Endothelial cell (in vitro differentiated cells): ENCODE results near the gene CHMP2A. TPM values are rescaled to one million over a fixed set of nuclear protein-coding genes. Genes with fewer than 3 reads are reported as not detected.

Experiments used
- DNase-seq: peaks from one replicate; pipeline ENCODE4 v3.0.0; 2021; ENCODE audit warnings: low spot score
- H3K27ac Mint-ChIP-seq: one replicate; pipeline ENCODE4 v1.8.0; 2021; ENCODE audit warnings: mixed read lengths, inconsistent platforms; ENCODE audit not compliant: unreplicated experiment
- H3K27me3 Mint-ChIP-seq: one replicate; pipeline ENCODE4 v1.8.0; 2021; ENCODE audit warnings: mild to moderate bottlenecking, moderate library complexity, mixed read lengths, inconsistent platforms; ENCODE audit not compliant: unreplicated experiment
- H3K36me3 Mint-ChIP-seq: one replicate; pipeline ENCODE4 v1.8.0; 2021; ENCODE audit warnings: mild to moderate bottlenecking, low read depth, mixed read lengths, inconsistent platforms; ENCODE audit not compliant: unreplicated experiment
- H3K4me1 Mint-ChIP-seq: one replicate; pipeline ENCODE4 v1.8.0; 2021; ENCODE audit warnings: mild to moderate bottlenecking, mixed read lengths, inconsistent platforms; ENCODE audit not compliant: unreplicated experiment
- H3K4me3 Mint-ChIP-seq: one replicate; pipeline ENCODE4 v1.8.0; 2021; ENCODE audit warnings: mild to moderate bottlenecking, mixed read lengths, inconsistent platforms; ENCODE audit not compliant: unreplicated experiment
- H3K9me3 Mint-ChIP-seq: one replicate; pipeline ENCODE4 v1.8.0; 2021; ENCODE audit warnings: mixed read lengths, inconsistent platforms; ENCODE audit not compliant: unreplicated experiment
- total RNA-seq: library from RNA; stranded (reverse); fragmentation: NEBNext Ultra II Directional; extraction: Animal tissue kit (Norgen Biotek cat#: 25700); gene quantifications from one replicate; pipeline ENCODE4 v1.2.1, GENCODE V29; 2021; ENCODE audit not compliant: unreplicated experiment
- TF ChIP-seq, protein P1 (sequence below): fragments of 200-600 bp; sonication (generic); IDR thresholded peaks from one replicate; pipeline ENCODE4 v1.5.0; 2021; ENCODE audit warnings: antibody characterized with exemption; ENCODE audit not compliant: unreplicated experiment

Gene CHMP2A
- total RNA-seq, 1 donor from 2014 or later: 130 TPM

DNA sequence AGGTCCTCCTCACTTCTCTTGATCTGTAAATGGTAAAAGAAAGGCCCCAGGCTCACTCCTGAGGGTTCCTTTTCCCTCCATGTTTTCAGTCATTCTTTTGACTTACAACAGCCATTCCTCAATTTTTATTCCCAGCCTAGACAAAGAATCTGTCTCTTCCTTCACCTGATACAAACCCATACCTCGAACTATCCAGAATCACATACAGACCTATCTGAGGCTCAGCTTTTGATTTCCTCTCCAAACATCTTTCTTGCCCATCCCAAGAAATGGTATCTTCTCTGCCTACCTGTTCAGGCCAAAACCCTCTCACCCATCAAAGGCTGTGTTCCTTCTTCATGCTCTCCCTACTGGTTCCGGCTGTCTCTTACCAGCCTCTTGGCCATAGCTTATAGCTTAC lies 2.2 kb downstream of the CHMP2A start:
- Mint-ChIP-seq H3K4me1 (peaks cover 26% of the 10 kb centered on the region), H3K4me3 (peak overlapping the region; percentile 23), H3K27ac (no peak overlapping the region), H3K27me3 (peaks cover 14% of the 10 kb centered on the region), H3K36me3 (peaks cover 53% of the 10 kb centered on the region), H3K9me3 (no peaks in the 10 kb centered on the region)
- DNase-seq: no peak
- TF ChIP-seq, protein P1, sequence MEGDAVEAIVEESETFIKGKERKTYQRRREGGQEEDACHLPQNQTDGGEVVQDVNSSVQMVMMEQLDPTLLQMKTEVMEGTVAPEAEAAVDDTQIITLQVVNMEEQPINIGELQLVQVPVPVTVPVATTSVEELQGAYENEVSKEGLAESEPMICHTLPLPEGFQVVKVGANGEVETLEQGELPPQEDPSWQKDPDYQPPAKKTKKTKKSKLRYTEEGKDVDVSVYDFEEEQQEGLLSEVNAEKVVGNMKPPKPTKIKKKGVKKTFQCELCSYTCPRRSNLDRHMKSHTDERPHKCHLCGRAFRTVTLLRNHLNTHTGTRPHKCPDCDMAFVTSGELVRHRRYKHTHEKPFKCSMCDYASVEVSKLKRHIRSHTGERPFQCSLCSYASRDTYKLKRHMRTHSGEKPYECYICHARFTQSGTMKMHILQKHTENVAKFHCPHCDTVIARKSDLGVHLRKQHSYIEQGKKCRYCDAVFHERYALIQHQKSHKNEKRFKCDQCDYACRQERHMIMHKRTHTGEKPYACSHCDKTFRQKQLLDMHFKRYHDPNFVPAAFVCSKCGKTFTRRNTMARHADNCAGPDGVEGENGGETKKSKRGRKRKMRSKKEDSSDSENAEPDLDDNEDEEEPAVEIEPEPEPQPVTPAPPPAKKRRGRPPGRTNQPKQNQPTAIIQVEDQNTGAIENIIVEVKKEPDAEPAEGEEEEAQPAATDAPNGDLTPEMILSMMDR: no peak

DNA sequence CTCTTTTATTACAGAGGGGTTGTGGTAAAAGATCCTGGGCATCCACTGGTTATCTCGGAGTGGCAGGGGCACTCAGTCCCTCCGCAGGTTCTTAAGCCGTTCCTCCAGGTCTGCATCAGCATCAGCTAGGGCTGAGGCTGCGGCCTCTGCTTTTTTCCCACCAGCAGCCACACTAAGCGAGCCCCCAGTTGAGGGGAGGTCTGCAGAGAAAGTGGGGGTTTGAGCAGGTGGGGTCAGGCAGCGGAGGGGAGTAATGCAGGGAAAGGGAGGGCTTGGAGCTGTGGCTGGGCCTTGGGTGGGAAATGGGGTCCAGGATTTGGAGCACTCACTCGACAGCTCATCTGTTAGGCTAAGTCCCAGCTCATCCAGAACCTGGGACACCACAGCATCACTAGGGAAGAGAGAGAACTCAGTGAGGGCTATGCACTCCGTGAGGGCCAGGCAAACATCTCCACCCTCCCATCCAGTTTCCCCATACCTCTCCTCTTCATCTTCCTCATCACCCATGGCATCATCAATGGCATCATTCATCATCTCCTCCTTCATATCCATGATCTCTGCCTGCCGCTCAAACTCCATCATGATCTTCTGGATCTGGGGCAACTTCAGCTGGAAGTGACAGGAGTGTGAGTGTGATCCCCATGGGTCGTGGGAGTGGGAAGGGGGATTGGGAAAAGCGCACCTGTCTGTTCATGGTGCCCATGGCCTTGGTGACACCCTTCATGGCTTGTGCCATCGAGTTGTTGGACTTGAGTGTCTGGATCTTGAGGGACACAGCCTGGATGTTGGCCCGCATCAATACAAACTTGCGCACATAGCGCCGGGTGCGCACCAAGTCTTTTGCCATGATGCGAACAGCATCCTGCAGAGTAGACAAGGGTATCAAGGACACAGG lies 3.1 kb downstream of the CHMP2A start:
- TF ChIP-seq, protein P1: no peak
- Mint-ChIP-seq H3K4me1 (peaks cover 19% of the 10 kb centered on the region), H3K9me3 (no peaks in the 10 kb centered on the region), H3K27ac (no peak overlapping the region), H3K36me3 (peaks cover 50% of the 10 kb centered on the region), H3K27me3 (peaks cover 12% of the 10 kb centered on the region), H3K4me3 (peak overlapping the region; percentile 17)
- no peak for DNase-seq

GRCh38 chr19:58551123-58551497 lies 3.8 kb downstream of the CHMP2A start:
- H3K27ac Mint-ChIP-seq: no peak overlapping the region

GRCh38 chr19:58550362-58551122 lies 4.4 kb downstream of the CHMP2A start:
- Mint-ChIP-seq H3K4me3 (peak overlapping the region; percentile 79), H3K36me3 (peaks cover 56% of the 10 kb centered on the region), H3K9me3 (no peaks in the 10 kb centered on the region), H3K27ac (no peak overlapping the region), H3K4me1 (peaks cover 24% of the 10 kb centered on the region), H3K27me3 (peaks cover 20% of the 10 kb centered on the region)
- DNase-seq: no peak
- TF ChIP-seq, protein P1: no peak

More at GRCh38 chr19:58551123-58551497, 3.8 kb downstream of the CHMP2A start:
- no peak for DNase-seq
- Mint-ChIP-seq H3K4me1 (peaks cover 19% of the 10 kb centered on the region), H3K27me3 (peaks cover 15% of the 10 kb centered on the region), H3K36me3 (peaks cover 51% of the 10 kb centered on the region), H3K4me3 (peak overlapping the region; percentile 79), H3K9me3 (no peaks in the 10 kb centered on the region)
- TF ChIP-seq, protein P1: no peak
